LNCaP clone FGC (cell line): ENCODE measurements around the gene SEMA5B.

Experiments
- DNase-seq: peaks from one replicate; pipeline ENCODE4 v3.0.0-alpha.2; 2011; ENCODE audit warnings: low read depth
- H3K4me3 ChIP-seq: 2 replicates; pipeline ENCODE4 v1.5.1; 2011; ENCODE audit warnings: mild to moderate bottlenecking, low read depth, low read length, control low read depth
- CTCF ChIP-seq: IDR thresholded peaks from 2 replicates; pipeline ENCODE4 v1.5.1; 2012; ENCODE audit warnings: mild to moderate bottlenecking; ENCODE audit not compliant: control insufficient read depth, insufficient read depth; ENCODE audit errors: extremely low read depth

The SEMA5B gene

GRCh38 chr3:122923611-122924010 is 104.0 kb downstream of the SEMA5B start:
- no peak for DNase-seq
- TF ChIP-seq CTCF, result no peak
- no peak overlapping the region for H3K4me3 ChIP-seq

- H3K4me3 ChIP-seq, result no peak overlapping the region
- DNase-seq, result no peak
- TF ChIP-seq CTCF, result peak; percentile 7; the same call in 1 of the 2 replicates
Observed at GRCh38 chr3:122921791-122922651, 105.5 kb downstream of the SEMA5B start.

- no peak overlapping the region for H3K4me3 ChIP-seq
- TF ChIP-seq CTCF, result no peak
- no peak for DNase-seq
Observed at GRCh38 chr3:122920986-122921385, 106.6 kb downstream of the SEMA5B start.

GRCh38 chr3:122919291-122919610 is 108.3 kb downstream of the SEMA5B start:
- no peak for DNase-seq
- H3K4me3 ChIP-seq, result no peak overlapping the region
- no peak for TF ChIP-seq CTCF

- no peak for TF ChIP-seq CTCF
- DNase-seq, result no peak
- no peak overlapping the region for H3K4me3 ChIP-seq
Observed at GRCh38 chr3:122918576-122919290, 108.8 kb downstream of the SEMA5B start.

GRCh38 chr3:122917412-122917811 is 110.2 kb downstream of the SEMA5B start:
- no peak for TF ChIP-seq CTCF
- H3K4me3 ChIP-seq, result no peak overlapping the region
- no peak for DNase-seq
